Neural cell (in vitro differentiated cells): ENCODE results near the gene HDGFL2.

Source experiments
- EP300 ChIP-seq: fragments of 450-650 bp; conservative IDR thresholded peaks from 2 replicates; pipeline ENCODE4 v1.6.1; 2014; ENCODE audit warnings: antibody characterized with exemption, mild to moderate bottlenecking, moderate library complexity; ENCODE audit not compliant: poor library complexity, severe bottlenecking
- EZH2 ChIP-seq: fragments of 200-600, 300-800 bp; shearing (Covaris generic), sonication (generic); IDR thresholded peaks from 2 replicates; pipeline ENCODE4 v1.6.1; 2014; ENCODE audit warnings: antibody characterized with exemption, low read length, borderline replicate concordance, mild to moderate bottlenecking; ENCODE audit not compliant: insufficient read depth, poor library complexity, severe bottlenecking
- MXI1 ChIP-seq: fragments of 450-650 bp; conservative IDR thresholded peaks from 2 replicates; pipeline ENCODE4 v1.6.1; 2014; ENCODE audit warnings: antibody characterized with exemption, mild to moderate bottlenecking; ENCODE audit not compliant: poor library complexity, severe bottlenecking
- POLR2AphosphoS5 ChIP-seq: IDR thresholded peaks from 2 replicates; pipeline ENCODE4 v1.6.1; 2012
- REST ChIP-seq: IDR thresholded peaks from 2 replicates; pipeline ENCODE4 v1.6.1; 2012; ENCODE audit warnings: borderline replicate concordance
- SMC3 ChIP-seq: fragments of 450-650 bp; conservative IDR thresholded peaks from 2 replicates; pipeline ENCODE4 v1.6.1; 2014; ENCODE audit warnings: antibody characterized with exemption, mild to moderate bottlenecking, moderate library complexity; ENCODE audit not compliant: poor library complexity
- TAF1 ChIP-seq: IDR thresholded peaks from 2 replicates; pipeline ENCODE4 v1.6.1; 2012; ENCODE audit warnings: low read depth
- TF ChIP-seq, protein P1 (sequence below): fragments of 450-650 bp; IDR thresholded peaks from 2 replicates; pipeline ENCODE4 v1.5.1; 2014; ENCODE audit warnings: antibody characterized with exemption, mild to moderate bottlenecking, moderate library complexity; ENCODE audit not compliant: poor library complexity, severe bottlenecking

DNA sequence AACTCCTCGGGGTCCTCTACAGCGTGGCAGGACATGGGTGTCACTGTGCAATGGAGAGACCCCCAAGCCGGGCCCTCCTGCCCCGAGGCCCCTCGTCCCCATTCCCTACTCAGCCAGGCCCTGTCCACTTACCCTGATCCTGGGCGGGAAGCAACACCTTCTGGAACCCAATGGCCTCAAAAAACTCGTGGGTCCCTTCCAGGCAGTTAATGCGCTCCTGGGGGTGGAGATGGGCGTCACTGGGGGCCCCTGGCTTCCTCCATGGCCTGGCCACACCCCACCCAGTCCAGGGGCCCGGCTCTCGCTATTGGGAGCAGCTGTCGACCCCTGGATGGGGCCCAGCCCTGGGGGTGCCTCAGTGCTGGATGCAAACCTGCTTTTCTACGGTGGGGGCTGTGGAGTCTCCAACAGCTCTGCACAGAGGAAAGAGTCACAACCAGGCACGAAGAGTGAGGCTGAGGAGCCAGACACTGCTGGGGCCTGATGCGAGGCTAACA lies 25.3 kb upstream of the HDGFL2 start:
- TF ChIP-seq, protein P1, sequence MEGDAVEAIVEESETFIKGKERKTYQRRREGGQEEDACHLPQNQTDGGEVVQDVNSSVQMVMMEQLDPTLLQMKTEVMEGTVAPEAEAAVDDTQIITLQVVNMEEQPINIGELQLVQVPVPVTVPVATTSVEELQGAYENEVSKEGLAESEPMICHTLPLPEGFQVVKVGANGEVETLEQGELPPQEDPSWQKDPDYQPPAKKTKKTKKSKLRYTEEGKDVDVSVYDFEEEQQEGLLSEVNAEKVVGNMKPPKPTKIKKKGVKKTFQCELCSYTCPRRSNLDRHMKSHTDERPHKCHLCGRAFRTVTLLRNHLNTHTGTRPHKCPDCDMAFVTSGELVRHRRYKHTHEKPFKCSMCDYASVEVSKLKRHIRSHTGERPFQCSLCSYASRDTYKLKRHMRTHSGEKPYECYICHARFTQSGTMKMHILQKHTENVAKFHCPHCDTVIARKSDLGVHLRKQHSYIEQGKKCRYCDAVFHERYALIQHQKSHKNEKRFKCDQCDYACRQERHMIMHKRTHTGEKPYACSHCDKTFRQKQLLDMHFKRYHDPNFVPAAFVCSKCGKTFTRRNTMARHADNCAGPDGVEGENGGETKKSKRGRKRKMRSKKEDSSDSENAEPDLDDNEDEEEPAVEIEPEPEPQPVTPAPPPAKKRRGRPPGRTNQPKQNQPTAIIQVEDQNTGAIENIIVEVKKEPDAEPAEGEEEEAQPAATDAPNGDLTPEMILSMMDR, result no peak
- no peak for TF ChIP-seq TAF1
- no peak for TF ChIP-seq EZH2
- TF ChIP-seq REST, result no peak
- TF ChIP-seq SMC3, result no peak
- TF ChIP-seq MXI1, result no peak
- no peak for TF ChIP-seq POLR2AphosphoS5
- TF ChIP-seq EP300, result no peak
